GM19463 (cell line): ENCODE measurements around the gene NCOA1.
"Not testable (repeated sequence)": the region's sequence is repeated elsewhere in the genome, so short reads cannot be mapped to it uniquely, and the experiment has no call there.

Experiments
- ATAC-seq: cut with Tn5 transposase; IDR thresholded peaks from one replicate; pipeline ENCODE4 v1.9.1; 2021; ENCODE audit warnings: mild to moderate bottlenecking, moderate library complexity; ENCODE audit not compliant: unreplicated experiment

NCOA1 gene

DNA sequence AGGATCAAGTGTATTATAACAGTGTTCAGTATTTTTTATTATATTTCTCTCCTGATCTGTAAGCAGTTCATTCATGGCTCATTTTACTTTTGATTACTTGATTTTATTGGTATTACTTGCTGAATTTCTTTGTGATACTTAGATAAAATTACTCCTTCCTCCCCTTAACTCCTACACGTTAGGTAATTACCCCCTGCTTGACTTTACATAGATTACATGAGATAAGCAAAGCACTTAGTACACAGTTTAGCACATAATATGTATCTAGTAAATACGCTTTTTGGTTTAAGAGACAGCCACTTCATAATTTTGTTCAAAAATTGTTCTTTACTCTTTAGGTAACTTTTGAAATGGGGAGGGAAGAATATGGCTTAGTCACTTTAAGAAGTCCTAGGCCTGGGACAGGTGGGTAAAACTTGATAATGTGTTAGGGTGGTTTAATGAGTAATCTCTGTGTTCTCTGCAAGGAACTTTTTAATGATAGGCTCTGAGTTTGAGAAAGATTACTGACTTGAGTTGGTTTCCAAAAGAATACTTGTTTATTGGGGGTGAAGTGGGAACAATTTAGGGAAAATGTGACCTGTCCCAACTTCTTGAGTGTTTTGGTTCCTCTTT, 80.9 kb downstream of the NCOA1 start:
- ATAC-seq = no peak

DNA sequence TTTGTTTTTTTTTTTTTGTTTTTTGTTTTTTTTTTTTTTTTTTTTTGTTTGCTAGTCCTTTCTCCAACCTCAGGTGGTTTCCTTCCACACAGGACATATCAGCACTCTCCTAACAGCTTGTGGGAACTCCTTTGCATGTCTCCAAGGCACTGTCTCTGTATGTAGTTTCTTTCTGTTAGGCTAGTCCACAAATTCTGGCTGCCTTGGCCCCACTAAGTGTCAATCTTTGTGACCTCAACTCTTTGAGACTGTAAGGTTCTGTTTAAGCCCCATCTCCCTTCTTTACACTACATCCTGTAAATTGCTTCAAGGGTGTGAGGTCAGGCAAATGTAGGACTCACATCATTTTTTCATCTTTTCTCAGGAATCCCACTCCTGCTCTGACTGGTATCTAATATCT, 85.1 kb downstream of the NCOA1 start:
- ATAC-seq = no peak

DNA sequence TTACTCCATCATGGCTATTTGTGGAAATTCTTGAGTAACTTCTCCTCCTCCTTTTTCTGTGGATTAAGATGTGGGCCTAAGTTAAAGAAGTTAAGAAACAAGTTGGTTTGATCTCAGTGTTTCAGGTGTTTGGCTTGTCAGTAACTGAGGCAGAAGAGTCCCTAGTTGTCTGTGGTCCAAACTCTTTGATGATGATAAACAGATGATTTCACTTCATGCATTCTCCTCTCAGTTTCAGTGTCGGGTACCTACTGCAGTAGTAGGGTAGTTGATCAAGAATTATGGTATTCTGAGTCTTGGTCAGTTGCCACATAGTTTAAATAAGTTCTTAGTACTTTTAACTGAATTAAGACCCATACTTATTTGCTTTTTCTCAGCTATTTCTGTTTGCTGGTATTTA, 85.6 kb downstream of the NCOA1 start:
- ATAC-seq = peak; percentile 39

DNA sequence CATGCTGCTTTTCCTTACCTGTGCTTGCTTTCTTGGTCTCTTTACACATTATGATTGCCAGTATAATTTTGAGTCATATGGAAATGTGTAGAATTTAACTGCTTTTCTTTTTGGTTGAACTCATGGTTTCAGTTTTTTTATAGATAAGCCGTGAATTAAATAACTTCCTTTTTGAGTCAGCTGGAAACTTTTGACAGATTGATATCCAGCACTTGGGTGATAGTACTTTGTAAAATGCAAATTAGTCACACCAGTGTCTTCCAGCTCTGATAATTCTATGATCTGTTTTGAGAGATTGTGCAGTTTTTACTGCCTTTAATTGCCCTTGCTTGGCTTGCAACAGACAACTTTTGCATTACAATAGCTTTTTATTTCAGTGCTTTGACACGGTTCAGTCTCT, 86.4 kb downstream of the NCOA1 start:
- peak; percentile 60 for ATAC-seq

DNA sequence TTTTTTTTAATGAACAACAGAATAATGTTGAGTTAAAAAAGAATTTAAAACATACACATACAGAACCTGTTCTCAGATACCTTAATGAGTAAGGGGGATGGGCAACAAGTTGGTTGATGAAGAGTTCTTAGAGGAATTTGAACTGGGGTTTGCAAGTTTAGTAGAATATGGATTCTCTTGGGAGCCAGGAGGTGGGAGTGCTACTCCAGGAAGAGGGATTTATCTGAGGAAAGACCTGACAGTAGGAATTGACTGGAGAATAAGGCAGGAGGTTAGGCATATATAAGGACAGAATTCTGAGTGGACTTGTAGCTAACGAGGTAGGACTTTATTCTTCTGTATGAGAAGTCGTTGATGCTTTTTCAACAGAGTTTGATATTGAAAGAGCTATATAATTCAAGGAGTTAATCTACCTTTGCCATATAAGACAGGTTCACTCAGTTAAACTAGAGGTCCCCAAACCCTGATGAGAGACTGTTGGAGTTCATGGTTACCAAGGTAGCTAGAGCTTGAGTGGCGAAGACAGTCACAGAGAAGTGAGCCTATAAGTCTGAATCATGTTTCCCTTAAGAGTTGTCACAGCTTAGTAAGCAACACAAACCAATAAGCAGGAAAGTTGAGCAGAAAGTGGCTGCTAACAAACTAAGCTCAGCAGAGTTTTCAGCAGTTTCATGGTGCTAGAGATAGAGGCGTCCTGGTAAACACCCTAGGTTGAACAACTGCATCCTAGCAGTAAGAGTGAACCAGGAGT, 88.2 kb downstream of the NCOA1 start:
- no peak for ATAC-seq

DNA sequence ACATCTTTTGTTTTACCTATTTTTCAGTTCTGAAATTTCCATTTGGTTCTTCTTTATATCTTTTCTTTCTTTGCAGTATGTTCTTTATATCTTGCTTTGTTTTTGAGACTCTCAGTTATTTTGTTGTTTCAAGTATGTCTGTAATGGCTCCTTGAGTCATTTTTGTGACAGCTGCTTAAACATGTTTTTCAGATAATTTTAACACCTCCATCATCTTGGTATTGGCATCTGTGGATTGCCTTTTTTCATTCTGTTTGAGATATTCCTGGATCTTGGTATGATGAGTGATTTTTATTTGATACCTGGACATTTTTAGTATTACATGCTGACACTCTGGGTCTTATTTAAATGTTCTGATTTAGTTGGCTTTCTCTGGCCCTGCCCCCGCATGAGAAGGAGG, 89.5 kb downstream of the NCOA1 start:
- no peak for ATAC-seq

DNA sequence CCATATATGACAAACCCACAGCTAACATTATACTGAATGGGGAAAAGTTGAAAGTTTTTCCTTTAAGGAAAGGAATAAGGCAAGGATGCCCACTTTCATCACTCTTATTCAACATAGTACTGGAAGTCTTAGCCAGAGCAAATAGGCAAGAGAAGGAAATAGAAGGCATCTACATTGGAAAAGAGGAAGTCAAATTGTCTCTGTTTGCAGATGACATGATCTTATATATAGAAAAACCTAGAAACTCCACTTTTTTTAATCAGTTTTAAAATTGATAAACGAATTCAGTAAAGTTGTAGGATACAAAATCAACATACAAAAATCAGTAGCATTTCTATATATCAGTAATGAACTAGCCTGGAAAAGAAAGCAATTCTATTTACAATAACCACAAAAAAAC, 90.9 kb downstream of the NCOA1 start:
- ATAC-seq = not testable (repeated sequence)

DNA sequence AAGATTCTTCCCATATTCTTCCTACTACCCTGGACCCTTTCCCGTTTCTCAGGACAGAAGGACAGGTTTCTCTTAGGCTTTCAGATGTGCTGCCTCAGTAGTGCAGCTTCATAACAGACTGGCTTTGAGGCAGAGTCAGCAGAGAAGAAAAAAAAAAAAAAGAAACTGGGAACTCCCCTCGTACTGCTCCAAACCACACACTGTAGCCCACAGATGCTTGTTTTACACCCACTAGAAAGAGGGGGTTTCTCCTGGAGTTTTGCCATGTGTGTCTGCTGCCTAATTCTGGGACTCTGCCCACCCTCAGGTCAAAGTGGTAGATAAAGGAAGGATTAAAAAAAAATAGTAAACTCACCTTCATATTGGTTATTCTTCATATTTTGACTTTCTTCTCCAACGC, 95.9 kb downstream of the NCOA1 start:
- peak; percentile 80 for ATAC-seq

DNA sequence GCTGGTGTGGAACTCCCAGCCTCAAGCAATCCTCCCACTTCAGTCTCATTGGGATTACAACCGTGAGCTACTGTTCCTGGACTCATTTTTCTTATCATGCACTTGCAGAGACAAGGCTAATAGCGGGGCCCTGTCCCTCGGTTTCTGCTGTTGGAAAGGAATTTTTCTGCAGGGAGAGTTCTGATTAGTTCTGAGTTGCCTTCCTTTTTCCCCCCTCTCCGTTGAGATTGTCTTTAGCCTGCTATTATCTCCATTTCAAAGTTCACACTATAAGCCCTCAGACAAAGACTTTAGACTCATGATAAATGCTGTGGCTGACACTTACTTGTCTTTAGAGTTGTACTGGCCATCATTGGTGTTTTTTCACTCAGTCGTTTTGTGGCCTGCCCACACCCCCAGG, 97.2 kb downstream of the NCOA1 start:
- ATAC-seq = no peak

DNA sequence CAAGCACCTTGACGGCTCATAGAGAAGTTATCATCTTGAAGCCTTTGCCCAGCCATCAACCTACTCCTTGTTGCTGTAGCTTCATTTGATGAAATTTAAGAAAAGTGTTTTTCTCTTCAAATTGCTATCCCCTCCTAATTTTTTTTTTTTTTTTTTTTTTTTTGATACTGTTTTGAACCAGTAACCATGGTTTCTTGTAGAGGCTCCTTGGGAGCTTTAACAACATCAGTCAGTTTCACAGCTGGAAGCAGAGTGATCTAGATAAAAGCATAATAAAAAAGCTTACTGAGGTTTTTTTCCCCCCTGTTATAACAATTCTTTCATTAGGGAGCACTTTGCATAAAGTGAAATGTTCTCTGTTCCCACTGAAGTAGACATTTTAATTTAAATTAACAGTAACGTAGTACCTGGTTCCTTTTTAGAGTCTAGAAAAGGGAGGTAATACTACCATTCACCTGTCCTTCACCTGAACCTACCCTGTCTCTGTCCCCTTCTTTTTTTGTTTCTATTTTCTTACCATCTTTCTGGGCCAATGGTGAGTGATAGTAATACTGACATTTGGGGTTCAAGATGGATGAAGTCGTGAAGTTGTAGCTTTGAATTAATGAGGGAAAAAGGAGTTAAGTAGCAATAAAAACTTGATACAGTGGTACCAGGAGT, 101.5 kb downstream of the NCOA1 start:
- ATAC-seq = no peak

DNA sequence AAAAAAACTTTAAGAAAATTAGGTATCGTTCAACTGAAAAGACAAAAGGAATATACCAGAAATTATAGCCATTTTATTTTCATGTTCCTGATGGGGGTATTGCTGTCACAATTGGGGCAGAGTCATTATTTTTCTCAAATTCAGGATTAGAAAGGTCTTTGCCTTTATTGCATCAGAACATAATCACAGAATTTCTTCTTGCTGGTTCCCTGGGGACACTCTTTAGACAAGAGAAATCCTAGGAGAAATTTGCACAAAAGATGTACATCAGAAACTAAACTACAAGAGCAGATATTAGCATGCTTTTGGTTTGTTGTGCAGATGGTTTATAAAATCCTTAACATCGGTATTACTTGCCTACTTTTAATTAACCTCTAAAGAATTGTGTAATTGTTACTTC, 103.2 kb downstream of the NCOA1 start:
- ATAC-seq = no peak

DNA sequence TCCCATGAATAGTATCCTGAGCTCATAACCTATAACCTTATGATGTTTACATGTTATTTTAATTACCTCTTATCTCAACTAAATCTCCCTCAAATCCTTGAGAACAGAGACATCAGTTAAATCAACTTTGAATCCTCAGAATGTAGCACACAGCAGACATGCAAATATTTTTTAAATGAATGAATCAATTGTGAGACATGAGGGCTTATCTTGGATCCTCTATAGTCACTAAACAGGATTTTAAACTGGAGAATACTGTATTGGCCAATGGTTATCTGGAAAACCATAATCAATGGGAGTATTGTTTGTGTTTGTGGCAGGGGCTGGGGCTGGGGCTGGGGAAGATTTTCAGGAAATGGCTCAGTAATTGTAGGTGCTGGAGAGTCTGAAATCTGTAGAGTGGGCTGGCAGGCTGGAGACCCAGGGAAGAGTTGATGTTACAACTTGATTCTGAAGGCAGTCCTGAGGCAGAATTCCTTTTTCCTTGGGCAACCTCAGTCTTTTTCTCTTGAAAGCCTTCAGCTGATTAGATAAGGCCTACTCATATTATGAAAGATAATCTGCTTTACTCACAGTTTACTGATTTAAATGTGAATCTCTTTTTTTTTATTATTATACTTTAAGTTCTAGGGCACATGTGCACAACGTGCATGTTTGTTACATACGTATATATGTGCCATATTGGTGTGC, 106.3 kb downstream of the NCOA1 start:
- ATAC-seq = no peak

DNA sequence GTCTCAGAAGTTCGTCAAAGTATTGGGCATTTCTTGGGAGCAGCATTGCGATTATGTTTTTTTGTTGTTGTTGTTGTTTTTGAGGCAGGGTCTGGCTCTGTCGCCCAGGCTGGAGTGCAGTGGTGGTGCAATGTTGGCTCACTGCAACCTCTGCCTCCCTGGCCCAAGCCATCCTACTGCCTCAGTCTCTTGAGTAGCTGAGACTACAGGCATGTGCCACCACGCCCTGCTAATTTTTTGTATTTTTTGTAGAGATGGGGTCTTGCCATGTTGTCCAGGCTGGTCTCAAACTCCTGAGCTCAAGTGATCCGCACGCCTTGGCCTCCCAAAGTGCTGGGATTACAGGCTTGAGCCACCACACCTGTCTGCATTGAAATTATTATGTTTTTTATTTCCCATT, 109.1 kb downstream of the NCOA1 start:
- not testable (repeated sequence) for ATAC-seq

DNA sequence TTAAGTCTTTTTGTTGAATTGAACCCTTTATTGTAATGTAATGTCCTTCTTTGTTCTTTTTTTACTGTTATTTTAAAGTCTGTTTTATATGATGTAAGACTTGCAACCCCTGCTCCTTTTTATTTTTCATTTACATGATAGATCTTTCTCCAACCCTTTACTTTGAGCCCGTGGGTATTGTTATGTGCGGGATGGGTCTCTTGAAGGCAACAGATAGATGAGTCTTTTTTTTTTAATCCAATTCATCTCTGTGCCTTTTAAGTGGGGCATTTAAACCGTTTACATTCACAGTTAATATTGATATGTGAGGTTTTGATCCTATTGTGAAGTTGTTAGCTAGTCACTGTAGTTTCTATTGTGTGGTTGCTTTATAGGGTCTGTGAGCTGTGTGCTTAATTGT, 120.6 kb downstream of the NCOA1 start:
- no peak for ATAC-seq

DNA sequence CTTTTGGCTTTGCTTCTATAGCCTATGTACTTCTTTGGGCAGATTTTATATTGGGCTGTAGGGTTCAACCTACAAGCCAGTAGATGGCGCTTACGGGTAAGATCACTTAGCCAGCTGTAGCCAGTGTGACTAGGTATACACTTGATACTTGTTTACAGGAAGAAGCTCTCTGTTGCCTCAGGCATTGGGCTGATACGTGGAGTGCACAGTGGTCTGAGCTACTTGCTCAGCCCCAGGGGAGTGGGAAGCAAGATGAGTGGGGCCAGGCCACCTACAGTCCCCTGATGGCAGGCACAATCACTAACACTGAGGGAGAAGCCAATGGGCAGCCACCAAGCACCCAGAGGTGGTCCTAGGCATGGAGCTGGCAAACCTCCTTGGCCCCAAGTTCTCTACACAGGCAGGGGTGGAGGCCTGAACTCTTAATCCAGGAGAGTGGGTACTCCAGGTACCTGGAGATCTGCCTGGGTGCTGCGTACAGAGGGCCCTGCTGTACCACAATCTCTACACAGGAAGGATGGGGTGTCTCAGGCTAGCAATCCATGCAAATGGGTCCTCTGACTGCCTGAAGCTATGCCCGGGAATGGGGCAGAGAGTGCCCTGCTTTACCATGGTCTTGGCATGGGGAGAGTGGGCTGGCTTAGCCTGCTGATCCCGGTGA, 122.2 kb downstream of the NCOA1 start:
- ATAC-seq = no peak

DNA sequence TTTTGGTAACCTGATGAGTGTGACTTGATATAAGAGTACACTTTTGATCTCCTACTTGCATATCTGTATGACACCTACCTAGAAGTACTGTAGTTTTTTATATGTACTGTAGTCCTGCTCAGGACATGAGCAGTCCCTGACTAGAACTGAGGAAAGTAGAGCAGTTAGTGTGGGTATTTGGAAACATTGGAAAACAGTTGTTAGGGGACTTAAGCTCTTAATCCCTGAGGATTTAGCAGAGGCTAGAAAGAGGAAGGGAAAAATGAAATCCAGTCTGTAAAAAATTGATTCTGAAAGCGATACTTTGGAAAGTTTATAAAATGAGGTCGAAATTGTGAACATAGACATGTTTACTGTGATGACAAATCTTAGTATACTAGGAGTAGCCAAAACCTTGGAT, 125.6 kb downstream of the NCOA1 start:
- no peak for ATAC-seq

DNA sequence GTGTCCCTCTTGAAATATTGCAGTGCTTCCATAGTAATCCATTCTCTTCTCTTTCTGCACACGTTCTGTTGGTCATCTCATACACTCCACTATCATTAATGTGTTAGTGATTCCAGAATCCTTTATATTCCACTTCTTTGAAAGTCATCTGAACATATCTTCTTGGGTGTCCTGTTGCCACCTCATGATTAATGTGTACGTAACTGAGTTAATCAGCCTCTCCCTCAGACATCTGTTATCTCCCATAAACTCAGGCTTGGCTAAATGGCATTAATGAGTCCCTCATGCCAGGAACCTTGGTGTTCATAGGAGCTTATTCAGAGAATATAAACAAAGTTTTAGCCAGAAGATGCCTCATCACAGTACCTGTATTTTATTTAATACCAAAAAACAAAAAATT, 126.4 kb downstream of the NCOA1 start:
- ATAC-seq = no peak

DNA sequence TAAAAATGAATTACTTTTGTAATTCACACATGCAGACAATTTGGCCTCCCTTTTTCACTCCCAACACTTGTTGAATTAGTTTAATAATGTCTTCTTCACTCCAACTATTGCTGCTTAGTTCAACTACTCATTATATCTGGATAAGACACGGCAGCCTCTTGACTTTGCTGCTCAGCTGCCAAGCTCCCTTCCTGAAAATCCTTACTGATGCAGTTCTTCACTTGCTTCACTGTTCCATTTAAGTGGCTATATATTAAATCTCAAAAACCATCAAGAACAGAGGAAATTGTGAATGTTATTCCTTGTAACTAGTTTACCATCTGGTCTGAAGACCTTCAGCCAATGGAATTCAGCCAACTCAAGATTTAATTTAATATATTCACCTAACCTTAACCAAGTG, 127.1 kb downstream of the NCOA1 start:
- no peak for ATAC-seq

DNA sequence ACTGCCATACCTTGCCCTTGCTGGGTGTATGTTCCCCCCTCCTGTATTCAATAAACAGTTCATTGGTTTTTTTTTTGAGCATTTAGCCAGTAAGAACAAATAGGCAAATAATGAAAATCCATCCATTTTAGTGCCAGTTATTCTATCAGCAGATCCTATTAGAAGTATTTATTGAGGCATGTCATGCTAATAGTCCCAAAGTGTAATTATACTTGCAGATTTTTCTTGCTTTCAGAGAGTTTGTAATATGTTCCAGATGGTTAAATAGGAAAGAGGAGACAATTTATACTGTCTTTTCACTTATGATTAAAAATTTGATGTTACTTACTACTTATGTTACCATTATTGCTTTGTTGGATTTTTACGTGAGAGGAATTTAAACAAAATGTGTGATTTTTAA, 127.6 kb downstream of the NCOA1 start:
- no peak for ATAC-seq

DNA sequence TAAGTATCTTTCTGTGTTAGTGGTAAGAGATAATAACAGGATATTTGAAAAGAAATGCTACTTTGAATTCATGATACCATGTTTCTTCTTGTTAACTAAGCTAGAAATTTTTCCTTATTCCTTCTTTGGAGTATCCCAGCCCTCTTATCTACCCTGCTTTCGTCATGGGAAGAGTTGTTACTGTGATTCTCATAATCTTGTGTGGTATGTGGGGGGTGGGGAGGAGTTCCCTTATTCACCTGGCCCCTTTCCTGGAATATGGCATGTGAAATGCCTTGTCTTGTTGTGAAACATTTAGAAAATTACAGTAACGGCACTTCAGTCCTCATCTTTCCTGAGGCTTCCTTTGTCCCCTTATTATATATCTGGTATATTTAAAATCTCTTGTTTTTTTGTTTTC, 129.9 kb downstream of the NCOA1 start:
- ATAC-seq = no peak
